IMR-90 (cell line): ENCODE measurements around the gene DNAJC5G.

Source experiments
- CEBPB ChIP-seq: IDR thresholded peaks from 2 replicates; pipeline ENCODE4 v1.6.1; 2012; ENCODE audit warnings: low read depth, low read length, improper control_type of control experiment
- FOS ChIP-seq: fragments of 150-350 bp; IDR thresholded peaks from 2 replicates; pipeline ENCODE4 v1.6.1; 2016; ENCODE audit warnings: low read depth, low read length
- MAFK ChIP-seq: IDR thresholded peaks from 2 replicates; pipeline ENCODE4 v1.6.1; 2012; ENCODE audit warnings: low read depth, low read length, improper control_type of control experiment
- MAZ ChIP-seq: IDR thresholded peaks from 2 replicates; pipeline ENCODE4 v1.6.1; 2012; ENCODE audit warnings: low read depth, mild to moderate bottlenecking, low read length, improper control_type of control experiment, moderate library complexity, borderline replicate concordance
- MXI1 ChIP-seq: IDR thresholded peaks from 2 replicates; pipeline ENCODE4 v1.6.1; 2012; ENCODE audit warnings: low read depth, mild to moderate bottlenecking, low read length, moderate library complexity, borderline replicate concordance
- NFE2L2 ChIP-seq: fragments of 150-350 bp; IDR thresholded peaks from 2 replicates; pipeline ENCODE4 v1.6.1; 2016; ENCODE audit warnings: low read depth, mild to moderate bottlenecking, low read length
- POLR2A ChIP-seq: IDR thresholded peaks from 2 replicates; pipeline ENCODE4 v1.6.1; 2012; ENCODE audit warnings: mild to moderate bottlenecking, low read depth, low read length
- RCOR1 ChIP-seq: IDR thresholded peaks from 2 replicates; pipeline ENCODE4 v1.6.1; 2012; ENCODE audit warnings: mild to moderate bottlenecking, low read length, improper control_type of control experiment; ENCODE audit not compliant: insufficient replicate concordance
- RFX5 ChIP-seq: IDR thresholded peaks from 2 replicates; pipeline ENCODE4 v1.8.0; 2012; ENCODE audit warnings: low read depth, mild to moderate bottlenecking, low read length, moderate library complexity
- SMC3 ChIP-seq: fragments of 150-350 bp; IDR thresholded peaks from 2 replicates; pipeline ENCODE4 v1.6.1; 2016; ENCODE audit warnings: low read depth, mild to moderate bottlenecking, antibody characterized with exemption, low read length, moderate library complexity
- TF ChIP-seq, protein P1 (sequence below): conservative IDR thresholded peaks from 2 replicates; pipeline ENCODE4 v1.5.1; 2012; ENCODE audit warnings: mild to moderate bottlenecking, low read depth, low read length, improper control_type of control experiment
- TF ChIP-seq, protein P2 (sequence below): fragments of 150-350 bp; IDR thresholded peaks from 2 replicates; pipeline ENCODE4 v1.6.1; 2016; ENCODE audit warnings: low read depth, mild to moderate bottlenecking, low read length, moderate library complexity, borderline replicate concordance
- TF ChIP-seq, protein P3 (sequence below): fragments of 150-350 bp; IDR thresholded peaks from 2 replicates; pipeline ENCODE4 v1.6.1; 2017; ENCODE audit warnings: mild to moderate bottlenecking, antibody characterized with exemption, low read length, low read depth

DNA sequence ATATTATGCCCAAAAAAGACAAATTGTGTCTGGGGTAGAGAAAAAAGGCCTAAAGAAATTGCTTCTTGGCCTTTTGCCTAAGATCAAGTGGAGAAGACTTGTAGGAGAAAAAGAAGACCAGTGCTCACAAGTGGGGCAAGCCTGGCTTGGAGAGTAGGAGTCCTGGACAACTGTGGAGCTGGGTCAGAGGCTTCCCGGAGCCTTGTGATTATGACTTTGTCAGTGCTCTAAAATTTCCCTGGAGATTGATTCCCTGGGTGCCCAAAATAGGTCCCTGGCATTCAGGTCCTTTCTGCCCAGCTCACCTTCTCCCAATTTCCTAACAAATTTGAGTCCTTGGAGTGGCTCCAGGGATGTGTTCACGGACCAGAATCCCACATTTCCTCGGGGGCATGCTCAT is 6.2 kb downstream of the DNAJC5G start:
- TF ChIP-seq, protein P1, sequence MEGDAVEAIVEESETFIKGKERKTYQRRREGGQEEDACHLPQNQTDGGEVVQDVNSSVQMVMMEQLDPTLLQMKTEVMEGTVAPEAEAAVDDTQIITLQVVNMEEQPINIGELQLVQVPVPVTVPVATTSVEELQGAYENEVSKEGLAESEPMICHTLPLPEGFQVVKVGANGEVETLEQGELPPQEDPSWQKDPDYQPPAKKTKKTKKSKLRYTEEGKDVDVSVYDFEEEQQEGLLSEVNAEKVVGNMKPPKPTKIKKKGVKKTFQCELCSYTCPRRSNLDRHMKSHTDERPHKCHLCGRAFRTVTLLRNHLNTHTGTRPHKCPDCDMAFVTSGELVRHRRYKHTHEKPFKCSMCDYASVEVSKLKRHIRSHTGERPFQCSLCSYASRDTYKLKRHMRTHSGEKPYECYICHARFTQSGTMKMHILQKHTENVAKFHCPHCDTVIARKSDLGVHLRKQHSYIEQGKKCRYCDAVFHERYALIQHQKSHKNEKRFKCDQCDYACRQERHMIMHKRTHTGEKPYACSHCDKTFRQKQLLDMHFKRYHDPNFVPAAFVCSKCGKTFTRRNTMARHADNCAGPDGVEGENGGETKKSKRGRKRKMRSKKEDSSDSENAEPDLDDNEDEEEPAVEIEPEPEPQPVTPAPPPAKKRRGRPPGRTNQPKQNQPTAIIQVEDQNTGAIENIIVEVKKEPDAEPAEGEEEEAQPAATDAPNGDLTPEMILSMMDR: no peak
- TF ChIP-seq RCOR1 (no peak), MAZ (no peak), MXI1 (no peak), NFE2L2 (no peak), POLR2A (no peak), RFX5 (no peak), CEBPB (no peak), SMC3 (no peak), MAFK (no peak), FOS (no peak)
- TF ChIP-seq, protein P2, sequence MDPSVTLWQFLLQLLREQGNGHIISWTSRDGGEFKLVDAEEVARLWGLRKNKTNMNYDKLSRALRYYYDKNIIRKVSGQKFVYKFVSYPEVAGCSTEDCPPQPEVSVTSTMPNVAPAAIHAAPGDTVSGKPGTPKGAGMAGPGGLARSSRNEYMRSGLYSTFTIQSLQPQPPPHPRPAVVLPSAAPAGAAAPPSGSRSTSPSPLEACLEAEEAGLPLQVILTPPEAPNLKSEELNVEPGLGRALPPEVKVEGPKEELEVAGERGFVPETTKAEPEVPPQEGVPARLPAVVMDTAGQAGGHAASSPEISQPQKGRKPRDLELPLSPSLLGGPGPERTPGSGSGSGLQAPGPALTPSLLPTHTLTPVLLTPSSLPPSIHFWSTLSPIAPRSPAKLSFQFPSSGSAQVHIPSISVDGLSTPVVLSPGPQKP: no peak
- TF ChIP-seq, protein P3, sequence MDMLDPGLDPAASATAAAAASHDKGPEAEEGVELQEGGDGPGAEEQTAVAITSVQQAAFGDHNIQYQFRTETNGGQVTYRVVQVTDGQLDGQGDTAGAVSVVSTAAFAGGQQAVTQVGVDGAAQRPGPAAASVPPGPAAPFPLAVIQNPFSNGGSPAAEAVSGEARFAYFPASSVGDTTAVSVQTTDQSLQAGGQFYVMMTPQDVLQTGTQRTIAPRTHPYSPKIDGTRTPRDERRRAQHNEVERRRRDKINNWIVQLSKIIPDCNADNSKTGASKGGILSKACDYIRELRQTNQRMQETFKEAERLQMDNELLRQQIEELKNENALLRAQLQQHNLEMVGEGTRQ: no peak
